Hematopoietic multipotent progenitor cell treated with erythropoietin and hydrocortisone succinate and interleukin-3 and kit ligand, for 15 days (in vitro differentiated cells): ENCODE measurements around the gene SARS1.

Experiments used
- DNase-seq: peaks from one replicate; pipeline ENCODE4 v3.0.0-alpha.2; 2015; ENCODE audit warnings: low spot score

The SARS1 gene

DNA sequence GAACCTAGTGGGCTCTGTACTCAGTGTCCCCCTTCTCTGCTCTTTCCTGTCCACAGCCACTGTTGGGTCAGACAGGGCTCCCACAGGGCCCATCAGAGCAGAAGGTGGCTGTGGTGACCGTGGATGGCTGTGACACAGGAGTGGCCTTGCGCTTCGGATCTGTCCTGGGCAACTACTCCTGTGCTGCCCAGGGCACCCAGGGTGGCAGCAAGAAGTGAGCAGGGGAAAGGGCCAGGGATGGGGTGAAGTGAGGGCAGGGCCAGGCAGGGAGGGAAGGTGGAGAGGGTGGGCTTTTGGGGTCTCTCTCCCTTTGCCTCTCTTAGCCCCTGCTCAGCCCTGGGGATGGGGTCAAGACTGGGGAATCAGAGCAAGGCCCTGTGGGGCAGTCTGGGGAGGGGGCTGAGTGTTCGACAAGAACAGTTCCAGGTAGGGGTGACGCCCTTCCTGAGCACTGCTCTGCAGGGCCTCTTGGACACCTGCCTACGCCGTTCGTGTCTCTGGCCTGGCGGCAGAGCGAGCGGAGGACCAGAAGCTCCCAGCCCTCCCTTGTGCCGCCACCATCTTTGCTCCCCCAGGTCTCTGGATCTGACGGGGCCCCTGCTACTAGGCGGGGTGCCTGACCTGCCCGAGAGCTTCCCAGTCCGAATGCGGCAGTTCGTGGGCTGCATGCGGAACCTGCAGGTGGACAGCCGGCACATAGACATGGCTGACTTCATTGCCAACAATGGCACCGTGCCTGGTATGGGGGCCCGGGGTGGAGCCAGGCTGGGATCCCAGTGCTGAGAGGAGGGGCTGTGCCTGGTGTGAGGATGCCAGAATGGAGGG, 48.7 kb downstream of the SARS1 start:
- no peak for DNase-seq

DNA sequence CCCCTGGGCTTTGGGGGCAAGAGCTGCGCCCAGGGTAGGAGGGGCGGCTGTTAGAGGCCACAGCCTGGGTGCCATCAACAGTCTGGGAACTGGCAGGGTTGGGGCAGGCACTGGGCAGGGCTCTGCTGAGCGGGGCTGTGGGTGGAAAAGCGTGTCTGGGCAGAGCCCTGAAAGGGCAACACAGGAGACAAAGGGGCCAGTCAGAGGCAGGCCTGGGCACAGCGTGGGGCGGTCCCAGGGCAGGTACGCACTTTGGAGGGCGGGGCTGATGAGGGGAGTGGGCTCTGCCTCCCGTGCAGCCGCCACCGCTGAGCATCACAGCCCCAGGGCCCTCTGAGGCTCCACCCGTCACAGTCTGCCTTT, 49.5 kb downstream of the SARS1 start:
- DNase-seq, result no peak

DNA sequence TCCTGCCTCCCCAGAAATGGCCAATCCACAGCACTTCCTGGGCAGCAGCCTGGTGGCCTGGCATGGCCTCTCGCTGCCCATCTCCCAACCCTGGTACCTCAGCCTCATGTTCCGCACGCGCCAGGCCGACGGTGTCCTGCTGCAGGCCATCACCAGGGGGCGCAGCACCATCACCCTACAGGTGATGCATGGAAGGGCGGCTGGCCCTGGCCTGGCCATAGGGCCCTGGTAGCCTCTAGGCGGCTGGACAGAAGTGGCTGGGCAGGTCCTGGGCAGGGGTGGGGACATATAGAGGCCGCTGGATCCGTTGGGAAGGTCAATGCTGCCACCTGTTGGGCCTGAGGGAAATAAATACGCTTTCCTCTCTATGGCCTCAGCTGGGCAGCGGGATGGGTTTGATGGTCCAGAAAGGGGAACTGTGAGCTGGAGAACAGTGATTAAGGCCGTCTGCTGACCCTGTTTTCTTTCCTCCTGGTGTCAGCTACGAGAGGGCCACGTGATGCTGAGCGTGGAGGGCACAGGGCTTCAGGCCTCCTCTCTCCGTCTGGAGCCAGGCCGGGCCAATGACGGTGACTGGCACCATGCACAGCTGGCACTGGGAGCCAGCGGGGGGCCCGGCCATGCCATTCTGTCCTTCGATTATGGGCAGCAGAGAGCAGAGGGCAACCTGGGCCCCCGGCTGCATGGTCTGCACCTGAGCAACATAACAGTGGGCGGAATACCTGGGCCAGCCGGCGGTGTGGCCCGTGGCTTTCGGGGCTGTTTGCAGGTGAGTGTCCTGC, 50.1 kb downstream of the SARS1 start:
- DNase-seq, result peak; percentile 75

DNA sequence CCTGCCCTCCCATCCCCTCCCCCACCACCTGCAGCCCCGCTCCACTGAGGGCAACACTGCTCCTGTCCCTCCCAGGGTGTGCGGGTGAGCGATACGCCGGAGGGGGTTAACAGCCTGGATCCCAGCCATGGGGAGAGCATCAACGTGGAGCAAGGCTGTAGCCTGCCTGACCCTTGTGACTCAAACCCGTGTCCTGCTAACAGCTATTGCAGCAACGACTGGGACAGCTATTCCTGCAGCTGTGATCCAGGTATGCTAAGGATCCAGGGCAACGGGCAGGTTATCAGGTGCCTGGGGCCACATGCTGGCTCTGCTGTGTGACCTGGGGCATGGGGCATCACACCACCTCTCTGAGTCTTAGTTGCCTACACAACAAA, 50.6 kb downstream of the SARS1 start:
- no peak for DNase-seq

DNA sequence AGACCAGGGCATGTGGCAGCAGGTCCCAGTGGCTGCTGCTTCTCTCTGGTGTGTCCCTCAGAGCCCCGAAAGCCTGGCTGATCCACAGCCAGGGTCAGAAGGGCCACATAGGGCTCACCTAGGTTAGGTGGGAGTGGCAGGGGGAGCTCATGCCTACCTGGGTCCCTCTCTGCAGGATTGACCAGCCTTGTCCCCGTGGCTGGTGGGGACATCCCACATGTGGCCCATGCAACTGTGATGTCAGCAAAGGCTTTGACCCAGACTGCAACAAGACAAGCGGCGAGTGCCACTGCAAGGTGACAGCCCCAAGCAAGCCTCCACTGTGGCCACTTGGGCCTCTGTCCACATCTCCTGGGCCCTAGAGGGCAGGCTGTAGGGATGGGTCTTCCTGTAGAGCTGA, 51.3 kb downstream of the SARS1 start:
- DNase-seq, result no peak

DNA sequence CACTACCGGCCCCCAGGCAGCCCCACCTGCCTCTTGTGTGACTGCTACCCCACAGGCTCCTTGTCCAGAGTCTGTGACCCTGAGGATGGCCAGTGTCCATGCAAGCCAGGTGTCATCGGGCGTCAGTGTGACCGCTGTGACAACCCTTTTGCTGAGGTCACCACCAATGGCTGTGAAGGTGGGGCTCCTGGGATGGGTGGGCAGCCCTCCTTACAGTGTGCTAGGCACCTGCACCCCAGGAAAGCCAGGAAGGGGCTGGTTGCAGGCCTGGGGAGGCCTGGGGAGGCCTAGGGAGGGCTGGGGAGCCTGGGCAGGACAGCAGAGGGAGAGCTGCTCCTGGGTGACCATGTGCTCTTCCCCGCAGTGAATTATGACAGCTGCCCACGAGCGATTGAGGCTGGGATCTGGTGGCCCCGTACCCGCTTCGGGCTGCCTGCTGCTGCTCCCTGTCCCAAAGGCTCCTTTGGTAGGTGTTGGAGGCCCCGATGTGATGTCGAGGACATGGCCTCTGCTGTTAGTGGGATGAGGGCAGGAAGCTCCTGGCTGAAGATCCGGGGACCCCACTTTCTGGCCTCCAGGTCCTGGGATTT, 52.1 kb downstream of the SARS1 start:
- DNase-seq, result no peak

DNA sequence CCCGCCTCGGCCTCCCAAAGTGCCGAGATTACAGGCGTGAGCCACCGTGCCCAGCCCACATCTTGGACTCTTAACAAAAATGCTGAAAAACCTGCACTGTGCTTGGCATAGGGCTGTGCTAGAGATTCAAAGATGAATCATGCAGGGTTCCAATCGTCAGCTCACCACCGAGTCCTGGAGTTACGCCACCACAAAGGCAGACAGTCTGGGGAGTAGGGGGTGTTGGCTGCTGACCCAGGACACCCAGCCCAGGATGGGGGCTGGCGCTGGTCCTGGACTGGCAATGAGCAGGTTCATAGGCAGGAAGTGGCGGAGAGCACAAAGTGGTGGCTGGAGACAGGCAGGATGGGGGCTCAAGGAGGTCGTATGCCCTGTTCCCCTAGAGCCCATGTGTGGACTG, 53.2 kb downstream of the SARS1 start:
- no peak for DNase-seq

DNA sequence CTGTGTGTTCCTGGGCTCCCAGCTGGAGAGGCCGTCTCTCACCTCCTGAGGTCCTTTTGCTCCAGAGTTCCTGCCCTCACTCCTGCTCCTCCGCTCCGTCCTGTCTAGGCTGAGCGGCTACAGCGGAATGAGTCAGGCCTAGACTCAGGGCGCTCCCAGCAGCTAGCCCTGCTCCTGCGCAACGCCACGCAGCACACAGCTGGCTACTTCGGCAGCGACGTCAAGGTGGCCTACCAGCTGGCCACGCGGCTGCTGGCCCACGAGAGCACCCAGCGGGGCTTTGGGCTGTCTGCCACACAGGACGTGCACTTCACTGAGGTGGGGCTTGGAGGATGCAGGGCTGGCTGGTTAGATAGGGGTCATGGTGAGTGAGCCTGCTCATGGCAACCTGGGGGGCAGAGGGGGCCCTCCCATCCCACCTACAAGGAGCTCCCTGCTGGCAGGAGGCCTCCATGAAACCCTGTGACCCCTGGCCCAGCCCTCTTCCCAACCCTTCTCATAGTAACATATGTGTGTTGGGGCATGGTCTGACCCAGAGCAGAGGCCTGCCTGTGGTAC, 54.1 kb downstream of the SARS1 start:
- no peak for DNase-seq

DNA sequence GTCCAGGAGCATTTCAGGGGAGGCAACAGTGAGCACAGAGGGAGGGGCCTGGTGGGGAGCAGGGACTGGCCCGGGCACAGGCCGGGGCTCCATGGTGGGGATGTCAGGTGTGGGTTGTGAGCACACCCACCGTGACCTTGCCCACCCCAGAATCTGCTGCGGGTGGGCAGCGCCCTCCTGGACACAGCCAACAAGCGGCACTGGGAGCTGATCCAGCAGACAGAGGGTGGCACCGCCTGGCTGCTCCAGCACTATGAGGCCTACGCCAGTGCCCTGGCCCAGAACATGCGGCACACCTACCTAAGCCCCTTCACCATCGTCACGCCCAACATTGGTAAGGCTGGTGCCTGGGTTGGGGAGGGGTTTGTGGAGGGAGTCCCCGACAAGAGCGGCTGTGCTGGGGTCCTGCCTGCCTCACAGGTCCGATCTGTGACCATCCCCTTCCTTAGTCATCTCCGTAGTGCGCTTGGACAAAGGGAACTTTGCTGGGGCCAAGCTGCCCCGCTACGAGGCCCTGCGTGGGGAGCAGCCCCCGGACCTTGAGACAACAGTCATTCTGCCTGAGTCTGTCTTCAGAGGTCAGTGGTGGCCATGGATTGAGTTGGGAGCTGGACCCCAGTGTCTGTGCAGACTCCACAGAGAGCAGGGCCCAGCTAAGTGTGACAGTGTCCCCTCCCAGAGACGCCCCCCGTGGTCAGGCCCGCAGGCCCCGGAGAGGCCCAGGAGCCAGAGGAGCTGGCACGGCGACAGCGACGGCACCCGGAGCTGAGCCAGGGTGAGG, 54.9 kb downstream of the SARS1 start:
- no peak for DNase-seq

DNA sequence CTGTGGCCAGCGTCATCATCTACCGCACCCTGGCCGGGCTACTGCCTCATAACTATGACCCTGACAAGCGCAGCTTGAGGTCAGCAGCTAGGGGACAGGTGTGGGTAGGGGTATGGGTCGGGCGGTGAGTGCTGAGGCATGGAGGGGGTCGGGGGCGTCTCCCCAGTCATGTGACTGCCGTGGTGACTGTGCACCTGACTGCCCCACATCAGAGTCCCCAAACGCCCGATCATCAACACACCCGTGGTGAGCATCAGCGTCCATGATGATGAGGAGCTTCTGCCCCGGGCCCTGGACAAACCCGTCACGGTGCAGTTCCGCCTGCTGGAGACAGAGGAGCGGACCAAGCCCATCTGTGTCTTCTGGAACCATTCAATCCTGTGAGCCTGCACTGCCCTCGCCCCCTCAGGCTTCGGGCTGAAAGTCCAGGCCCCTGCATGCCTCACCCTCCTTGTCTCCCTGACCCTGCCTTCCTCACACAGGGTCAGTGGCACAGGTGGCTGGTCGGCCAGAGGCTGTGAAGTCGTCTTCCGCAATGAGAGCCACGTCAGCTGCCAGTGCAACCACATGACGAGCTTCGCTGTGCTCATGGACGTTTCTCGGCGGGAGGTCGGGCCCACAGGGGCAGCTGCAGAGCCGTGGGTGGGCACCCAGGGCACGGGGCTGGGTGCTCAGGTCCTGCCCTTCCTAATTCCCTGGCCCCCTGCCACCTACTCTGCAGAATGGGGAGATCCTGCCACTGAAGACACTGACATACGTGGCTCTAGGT, 55.7 kb downstream of the SARS1 start:
- no peak for DNase-seq

DNA sequence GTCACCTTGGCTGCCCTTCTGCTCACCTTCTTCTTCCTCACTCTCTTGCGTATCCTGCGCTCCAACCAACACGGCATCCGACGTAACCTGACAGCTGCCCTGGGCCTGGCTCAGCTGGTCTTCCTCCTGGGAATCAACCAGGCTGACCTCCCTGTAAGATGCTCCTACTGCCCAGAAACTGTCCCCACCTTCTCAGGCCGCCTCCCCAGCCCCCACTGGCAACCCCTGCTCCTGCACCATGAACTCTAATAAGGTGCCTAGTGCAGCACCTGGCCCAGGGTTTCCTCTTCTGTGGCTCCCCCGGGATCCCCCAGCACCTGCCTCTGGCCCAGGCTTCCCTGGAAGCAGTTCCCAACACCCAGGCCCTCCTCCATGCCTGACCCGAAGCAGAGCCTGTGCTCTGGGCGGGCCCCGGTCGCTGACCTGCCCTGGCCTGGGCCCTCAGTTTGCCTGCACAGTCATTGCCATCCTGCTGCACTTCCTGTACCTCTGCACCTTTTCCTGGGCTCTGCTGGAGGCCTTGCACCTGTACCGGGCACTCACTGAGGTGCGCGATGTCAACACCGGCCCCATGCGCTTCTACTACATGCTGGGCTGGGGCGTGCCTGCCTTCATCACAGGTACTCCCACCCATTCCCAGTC, 56.4 kb downstream of the SARS1 start:
- DNase-seq, result no peak

DNA sequence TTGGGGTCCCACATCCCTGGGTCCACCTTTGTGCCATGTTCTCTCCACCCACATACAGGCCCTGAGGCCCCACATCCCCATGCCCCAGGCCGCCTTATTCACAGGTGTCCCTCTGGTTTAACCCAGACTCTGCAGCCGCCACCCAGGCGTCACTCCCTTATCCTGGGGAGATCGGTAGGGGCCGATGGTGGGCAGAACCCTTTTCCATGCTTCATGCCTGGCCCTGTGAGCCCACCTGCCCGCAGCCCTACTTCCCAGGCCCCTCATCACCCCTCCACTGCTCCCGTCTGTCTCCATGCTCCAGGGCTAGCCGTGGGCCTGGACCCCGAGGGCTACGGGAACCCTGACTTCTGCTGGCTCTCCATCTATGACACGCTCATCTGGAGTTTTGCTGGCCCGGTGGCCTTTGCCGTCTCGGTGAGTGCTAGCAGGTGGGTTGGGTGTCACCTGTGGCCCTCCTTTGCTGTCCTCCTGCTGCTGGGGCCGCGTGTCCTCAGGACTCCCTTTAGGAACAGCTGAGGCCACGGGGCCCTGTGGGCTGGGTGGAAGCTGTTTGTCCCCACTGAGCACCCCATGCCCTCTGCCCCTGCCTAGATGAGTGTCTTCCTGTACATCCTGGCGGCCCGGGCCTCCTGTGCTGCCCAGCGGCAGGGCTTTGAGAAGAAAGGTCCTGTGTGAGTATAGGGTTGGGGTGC, 57.1 kb downstream of the SARS1 start:
- no peak for DNase-seq

DNA sequence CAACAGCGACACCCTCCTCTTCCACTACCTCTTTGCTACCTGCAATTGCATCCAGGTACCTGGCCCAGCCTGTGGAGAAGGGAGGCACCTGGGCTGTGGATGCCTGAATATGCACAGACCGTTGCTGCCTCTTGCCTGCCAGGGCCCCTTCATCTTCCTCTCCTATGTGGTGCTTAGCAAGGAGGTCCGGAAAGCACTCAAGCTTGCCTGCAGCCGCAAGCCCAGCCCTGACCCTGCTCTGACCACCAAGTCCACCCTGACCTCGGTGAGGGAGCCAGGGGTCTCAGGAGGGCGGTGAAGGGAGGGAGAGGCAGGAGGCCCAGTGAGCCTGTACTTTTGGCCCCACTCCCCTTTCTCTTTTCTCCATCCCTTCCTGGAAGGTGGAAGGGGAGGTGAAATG, 57.7 kb downstream of the SARS1 start:
- no peak for DNase-seq

DNA sequence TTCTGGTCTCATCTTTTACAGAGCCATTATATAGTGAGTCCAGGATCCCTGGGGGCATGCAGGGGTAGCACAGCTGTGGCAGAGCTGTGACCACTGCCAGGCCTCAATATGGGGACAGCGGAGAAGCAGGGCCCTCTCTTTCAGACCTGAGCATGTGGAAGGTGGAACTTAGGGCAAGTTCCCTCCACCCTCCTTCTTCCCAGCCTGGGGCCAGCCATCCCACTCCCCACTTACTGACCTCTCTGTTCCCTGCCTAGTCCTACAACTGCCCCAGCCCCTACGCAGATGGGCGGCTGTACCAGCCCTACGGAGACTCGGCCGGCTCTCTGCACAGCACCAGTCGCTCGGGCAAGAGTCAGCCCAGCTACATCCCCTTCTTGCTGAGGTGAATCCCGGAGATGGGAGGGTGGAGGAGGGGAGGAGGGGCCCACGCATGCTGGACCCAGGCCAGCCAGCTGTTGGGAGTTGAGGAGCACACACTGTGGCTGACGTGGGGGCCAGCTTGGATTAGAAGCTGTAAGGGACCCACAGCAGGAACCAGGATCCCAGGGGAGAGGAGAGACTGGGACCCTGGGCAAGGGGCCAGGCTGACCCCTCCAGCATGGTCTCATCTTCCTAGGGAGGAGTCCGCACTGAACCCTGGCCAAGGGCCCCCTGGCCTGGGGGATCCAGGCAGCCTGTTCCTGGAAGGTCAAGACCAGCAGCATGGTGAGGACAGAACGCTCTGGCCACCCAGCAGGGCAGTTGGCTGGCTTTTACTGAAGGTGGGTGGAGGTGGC, 58.5 kb downstream of the SARS1 start:
- DNase-seq, result no peak

DNA sequence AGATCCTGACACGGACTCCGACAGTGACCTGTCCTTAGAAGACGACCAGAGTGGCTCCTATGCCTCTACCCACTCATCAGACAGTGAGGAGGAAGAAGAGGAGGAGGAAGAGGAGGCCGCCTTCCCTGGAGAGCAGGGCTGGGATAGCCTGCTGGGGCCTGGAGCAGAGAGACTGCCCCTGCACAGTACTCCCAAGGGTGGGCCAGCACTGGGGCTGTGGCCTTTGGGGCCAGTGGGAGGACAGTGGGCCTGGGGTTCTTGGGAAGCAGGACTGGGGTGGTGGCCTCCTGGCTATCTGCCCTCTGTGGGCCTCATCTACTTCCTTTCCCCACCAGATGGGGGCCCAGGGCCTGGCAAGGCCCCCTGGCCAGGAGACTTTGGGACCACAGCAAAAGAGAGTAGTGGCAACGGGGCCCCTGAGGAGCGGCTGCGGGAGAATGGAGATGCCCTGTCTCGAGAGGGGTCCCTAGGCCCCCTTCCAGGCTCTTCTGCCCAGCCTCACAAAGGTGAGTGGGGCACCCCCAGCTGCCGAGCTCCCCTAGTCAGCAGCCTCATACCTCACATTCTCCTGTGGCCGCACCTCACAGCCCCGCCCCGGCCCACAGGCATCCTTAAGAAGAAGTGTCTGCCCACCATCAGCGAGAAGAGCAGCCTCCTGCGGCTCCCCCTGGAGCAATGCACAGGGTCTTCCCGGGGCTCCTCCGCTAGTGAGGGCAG, 59.3 kb downstream of the SARS1 start:
- no peak for DNase-seq

DNA sequence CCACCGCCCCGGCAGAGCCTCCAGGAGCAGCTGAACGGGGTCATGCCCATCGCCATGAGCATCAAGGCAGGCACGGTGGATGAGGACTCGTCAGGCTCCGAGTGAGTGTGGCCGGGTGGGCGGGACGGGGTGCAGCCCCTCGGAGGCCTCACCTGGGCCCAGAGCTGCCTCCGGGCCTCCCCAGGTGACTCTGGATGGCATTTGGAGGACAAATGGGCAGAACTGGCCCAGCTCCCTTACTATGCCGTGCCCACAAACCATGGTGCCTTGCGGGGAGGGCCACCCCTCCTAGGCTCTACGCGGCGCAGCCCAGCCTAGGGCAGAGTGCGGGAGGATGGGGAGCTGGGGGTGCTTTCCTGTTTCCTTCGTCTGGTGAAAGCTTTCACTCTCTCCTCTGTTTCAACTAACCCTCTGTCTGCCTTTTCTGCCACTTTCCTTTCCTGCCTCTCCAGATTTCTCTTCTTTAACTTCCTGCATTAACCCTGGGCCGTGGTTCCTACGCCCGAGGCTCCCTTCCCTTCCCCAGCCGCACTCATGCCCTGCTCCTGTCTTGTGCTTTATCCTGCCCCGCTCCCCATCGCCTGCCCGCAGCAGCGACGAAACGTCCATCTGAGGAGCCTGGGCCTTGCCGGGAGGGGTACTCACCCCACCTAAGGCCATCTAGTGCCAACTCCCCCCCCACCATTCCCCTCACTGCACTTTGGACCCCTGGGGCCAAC, 60.0 kb downstream of the SARS1 start:
- no peak for DNase-seq

DNA sequence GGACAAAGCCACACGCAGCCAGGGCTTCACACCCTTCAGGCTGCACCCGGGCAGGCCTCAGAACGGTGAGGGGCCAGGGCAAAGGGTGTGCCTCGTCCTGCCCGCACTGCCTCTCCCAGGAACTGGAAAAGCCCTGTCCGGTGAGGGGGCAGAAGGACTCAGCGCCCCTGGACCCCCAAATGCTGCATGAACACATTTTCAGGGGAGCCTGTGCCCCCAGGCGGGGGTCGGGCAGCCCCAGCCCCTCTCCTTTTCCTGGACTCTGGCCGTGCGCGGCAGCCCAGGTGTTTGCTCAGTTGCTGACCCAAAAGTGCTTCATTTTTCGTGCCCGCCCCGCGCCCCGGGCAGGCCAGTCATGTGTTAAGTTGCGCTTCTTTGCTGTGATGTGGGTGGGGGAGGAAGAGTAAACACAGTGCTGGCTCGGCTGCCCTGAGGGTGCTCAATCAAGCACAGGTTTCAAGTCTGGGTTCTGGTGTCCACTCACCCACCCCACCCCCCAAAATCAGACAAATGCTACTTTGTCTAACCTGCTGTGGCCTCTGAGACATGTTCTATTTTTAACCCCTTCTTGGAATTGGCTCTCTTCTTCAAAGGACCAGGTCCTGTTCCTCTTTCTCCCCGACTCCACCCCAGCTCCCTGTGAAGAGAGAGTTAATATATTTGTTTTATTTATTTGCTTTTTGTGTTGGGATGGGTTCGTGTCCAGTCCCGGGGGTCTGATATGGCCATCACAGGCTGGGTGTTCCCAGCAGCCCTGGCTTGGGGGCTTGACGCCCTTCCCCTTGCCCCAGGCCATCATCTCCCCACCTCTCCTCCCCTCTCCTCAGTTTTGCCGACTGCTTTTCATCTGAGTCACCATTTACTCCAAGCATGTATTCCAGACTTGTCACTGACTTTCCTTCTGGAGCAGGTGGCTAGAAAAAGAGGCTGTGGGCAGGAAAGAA, 61.1 kb downstream of the SARS1 start:
- no peak for DNase-seq
